GM18909 (cell line): ENCODE data around the gene EYA2.

ENCODE experiments used
- ATAC-seq: cut with Tn5 transposase; IDR thresholded peaks from one replicate; pipeline ENCODE4 v1.9.1; 2021; ENCODE audit warnings: mild to moderate bottlenecking; ENCODE audit not compliant: unreplicated experiment, poor library complexity

EYA2 gene

DNA sequence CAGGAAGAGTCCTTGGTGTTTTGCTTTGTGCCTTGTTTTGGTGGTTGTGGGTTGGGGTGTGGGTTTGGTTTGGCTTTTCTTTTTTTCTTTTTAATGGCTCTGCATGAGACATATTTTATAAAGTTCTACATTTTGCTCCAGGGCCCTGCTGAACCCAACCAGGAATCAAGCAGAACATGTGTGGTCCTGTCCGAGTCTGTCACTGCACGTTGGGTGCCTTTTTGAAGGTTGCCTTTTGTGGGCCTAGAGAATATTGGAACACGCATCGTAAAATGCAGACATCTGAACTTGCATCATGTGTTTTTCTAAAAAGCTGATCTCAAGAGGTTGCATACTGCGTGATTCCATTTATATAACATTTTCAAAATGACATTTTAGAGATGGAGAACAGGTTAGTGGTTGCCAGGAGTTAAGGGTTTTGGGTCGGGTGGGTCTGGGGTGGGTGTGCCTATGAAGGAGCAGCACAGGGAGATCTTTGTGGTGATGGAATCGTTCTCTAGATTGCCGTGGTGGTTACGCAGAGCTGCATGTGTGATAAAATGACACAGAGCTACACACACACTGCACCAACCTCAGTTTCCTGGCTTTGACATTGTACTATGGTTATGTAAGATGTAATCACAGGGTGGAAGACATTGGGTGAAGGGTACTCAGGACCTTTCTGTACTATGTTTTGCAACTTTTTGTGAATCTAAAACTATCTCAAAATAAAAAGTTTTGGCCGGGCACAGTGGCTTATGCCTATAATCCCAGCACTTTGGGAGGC is 80.2 kb downstream of the EYA2 start:
- no peak for ATAC-seq

DNA sequence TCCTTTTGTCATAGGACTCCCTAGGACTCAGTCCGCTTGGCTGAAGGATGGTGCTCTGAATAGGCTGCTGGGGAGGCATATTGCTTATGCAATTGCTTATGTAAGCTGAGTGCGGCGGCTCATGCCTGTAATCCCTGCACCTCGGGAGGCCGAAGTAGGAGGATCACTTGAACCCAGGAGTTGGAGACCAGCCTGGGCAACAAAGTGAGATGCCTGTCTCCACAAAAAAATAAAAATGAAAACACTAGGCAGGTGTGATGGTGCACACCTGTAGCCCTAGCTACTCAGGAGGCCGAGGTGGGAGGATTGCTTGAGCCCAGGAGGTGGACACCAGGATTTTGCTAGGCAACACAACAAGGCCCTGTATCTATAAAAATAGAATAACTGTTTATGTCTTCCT is 81.3 kb downstream of the EYA2 start:
- no peak for ATAC-seq

DNA sequence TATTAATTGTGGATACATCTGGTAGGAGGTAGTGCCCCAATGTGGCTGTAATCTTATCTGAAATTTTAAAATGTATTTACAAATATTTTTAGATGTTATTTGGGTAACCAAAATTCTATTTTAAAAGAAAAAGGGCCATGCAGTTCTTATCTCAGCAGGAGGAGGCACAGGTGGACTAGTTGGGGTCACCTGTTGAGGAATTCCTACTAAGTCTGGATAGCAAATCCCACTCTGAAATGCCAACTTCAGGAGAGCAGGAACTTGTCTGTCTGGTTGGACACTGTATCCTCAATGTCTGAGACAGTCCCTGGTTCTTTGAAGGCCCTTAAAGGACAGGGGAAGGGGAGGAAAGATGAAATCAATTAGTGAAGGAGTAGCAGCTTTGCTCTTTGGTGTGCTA is 82.6 kb downstream of the EYA2 start:
- ATAC-seq = no peak

DNA sequence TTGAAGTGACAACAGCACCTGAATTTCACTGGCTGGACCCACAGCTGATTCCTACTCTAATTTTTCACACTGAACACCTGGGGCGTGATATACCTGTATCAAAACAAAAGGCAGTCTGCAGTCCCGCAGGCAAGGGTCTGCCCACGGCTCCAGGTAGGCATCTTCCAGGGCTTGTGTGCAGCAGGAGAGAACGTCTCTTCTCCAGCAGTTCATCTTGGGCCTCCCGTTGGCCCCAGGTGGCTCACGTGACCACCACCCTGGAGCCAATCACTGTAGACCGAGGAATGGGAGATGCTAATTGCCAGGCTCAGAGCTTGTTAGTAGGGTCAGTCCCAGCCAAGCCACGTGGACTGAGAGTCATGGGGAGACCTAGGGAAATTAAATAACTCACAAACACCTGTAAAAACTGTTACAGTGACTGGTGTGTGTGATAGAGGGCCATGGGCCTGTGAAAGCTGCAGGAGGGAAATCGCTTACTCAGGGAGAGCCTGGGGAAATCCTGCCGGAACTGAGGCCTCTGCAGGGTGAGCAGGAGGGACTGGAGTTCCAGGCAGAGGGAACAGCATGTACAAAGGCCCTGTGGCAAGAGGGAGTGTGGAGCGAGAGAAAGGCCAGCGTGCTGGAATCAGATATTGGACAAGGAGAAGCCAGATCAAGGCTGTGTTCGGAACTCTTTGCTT is 83.4 kb downstream of the EYA2 start:
- no peak for ATAC-seq

DNA sequence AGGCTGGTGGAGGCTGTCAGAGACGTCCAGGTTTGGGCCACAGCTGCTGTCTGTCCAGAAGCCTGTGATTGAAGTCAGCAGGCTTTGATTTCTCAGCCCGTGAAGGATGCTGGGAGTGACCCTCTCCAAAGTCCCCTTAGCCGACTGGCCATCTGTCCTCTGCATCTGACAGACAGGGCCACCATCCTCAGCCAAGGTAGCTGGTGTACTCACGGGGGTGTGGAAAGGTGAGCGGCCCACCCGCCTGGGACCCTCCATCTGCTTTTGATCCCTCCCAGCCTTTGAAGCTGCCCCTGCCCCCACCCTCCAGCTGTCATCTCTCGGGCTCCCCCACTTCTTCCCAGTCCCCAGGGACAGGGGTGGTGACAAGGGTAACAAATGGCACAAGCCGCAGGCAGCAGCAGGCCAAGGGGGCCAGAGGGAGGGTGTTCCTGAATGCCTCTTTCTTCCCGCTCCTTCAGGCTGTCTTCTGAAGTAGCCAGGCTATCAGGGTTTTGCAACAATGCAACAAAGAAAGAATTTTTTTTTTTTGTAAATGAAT is 84.4 kb downstream of the EYA2 start:
- no peak for ATAC-seq

DNA sequence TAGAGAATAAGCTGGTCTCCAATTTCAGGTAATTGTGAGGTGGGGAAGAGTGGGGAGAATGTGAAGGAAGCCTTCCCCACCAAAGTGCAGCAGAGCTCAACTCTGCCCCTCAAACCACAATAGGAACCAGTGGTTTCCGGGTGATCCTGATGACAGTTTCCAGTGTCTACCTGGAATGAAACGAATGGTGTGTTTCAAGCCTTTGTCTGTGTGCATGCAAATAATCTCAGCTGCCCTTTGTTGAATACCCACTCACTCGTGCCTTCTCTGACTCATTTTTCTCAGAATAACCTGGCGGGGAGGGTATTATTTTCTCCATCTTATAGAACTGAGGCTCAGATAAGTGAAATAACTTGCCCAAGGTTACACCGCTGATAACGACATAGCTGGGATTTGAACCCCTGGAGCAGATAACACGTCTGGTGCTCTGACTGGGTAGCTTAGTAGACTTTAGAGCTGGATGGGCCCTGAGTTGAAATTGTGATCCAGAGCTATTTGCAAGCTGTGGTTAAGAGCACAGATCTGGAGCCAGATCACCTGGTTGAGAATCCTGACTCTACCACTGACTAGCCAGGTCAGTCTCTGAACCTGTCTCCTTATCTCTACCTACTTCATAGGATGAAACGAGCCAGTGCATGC is 85.1 kb downstream of the EYA2 start:
- no peak for ATAC-seq

DNA sequence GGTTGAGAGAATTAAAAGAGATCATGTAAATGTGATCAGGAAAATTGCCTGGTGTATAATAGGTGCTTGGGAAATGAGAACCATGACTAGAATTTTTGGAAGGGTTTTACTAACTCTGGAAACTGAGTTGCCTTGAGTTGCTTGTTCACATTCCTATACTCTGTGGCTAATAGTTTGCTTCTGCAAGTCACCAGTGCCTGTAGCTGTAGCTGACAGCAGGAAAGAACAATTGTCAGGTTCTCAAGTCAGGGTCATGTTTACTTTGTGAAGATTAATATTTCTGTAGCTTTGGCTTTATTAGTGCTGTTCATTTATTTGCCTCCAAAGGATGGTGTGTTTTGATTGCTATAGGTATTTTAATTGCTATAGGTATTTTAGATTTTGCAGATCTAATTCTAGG is 86.5 kb downstream of the EYA2 start:
- no peak for ATAC-seq

DNA sequence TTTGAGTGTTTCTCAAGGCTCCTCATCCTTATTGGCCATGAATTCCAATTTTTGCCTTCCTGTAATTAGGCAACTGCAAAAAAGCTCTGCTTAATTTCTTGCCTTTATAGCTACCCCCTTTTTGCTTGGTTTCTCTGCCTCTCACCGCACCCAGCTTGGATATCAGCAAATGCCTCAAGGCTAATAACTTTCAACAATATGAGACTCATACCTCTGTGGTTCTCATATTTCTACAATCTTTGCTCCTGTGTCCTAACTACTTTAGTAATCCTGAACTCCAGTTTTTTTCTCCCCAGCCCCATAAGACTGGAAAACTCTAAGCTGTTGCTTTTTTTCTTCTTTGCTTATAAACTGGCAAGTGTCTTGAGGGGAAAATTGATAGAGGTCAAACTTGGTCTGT is 88.8 kb downstream of the EYA2 start:
- no peak for ATAC-seq

DNA sequence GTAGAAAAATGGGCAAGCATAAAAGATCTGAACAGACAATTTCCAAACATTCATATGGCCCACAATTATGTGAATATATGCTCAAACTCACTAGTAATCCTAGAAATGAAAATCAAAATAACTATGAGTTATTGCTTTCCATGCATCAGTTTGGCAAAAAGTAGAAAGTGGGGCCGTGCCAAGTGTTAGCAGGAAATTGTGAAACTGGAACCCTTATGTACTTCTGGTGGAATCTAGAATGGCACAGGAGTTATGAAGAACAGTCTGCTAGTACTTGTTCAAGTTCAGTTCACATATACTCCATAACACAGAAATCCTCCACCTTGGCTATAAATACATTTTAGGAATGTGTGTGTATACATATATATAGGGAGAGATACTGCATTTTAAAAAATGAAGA is 89.8 kb downstream of the EYA2 start:
- ATAC-seq = no peak

DNA sequence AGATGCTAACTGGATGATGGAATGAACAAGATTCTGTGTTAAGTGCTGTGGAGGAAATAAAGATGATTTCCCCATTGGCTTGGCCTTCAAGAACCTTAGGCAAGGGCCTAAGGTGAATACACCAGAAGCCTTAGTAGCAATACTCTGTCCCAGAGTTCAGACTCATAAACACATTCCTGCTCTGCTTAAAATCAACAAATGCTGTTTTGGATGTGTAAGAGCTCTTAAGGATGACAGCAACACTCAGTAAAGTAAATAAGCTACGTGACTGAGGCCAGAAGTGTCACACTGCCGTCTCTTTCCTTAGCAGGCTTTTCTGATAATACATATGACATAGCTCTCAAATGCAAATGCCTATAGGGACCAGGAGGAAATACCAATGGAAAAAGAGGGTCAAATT is 90.6 kb downstream of the EYA2 start:
- ATAC-seq = no peak

DNA sequence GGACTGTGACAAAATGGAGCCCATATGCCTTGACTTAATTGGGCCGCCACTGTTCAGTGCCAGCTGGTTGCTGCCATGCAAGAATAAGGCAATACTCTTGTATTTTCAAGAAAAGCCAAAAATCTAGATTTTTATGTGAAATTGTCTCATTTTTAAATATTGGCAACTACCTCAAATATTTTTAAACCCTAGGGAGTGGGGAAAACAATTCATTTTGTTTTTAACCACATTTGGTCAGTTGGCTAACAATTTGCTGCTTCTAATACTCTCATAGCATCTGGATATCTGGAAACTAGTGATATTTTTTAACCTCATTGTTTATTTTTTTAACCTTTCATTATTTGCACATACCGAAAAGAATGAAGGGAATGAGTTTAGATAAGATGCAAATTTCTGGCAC is 91.0 kb downstream of the EYA2 start:
- ATAC-seq = no peak

DNA sequence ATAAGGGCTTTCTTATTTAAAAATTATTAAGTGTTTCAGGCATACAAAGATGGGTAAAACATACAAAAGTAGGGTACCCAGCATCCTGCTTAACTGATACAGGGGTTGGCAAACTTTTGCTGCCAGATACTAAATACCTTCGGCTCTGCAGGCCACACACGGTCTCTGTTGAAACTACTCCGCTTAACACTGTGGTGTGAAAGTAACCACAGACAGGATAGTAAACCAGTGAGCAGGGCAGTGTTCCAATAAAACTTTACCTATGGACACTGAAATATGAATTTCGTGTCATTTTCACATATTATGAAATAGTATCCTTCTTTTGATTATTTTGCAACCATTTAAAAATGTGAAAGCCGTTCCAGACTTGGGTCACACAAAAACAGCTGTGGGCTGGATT is 92.4 kb downstream of the EYA2 start:
- ATAC-seq = no peak

DNA sequence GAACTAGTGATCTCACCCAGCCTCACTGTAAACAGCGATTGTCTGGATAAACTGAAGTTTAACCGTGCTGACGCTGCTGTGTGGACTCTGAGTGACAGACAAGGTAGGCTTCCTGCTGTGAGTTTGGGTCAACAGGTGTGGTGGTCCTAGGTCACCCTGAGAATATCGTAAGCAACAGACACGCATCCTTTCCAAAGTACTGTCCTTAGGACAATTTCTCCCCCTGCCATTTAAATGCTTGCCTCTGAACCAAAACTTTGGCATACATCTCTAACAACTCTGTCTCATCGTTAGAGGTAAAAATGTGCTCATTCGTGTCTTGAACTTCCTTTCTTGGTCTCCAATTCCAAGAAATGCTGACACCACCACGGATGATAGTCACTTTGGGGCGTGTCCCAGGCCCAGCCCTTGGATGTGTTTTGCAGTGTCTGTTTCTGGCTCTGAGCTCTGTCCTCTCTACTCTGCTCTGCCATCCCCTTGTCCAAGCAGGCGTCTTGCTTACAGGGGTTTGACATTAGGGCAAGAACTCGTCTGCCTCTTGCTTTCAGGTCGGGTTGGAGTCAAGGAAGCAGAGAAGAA is 95.5 kb downstream of the EYA2 start:
- no peak for ATAC-seq

DNA sequence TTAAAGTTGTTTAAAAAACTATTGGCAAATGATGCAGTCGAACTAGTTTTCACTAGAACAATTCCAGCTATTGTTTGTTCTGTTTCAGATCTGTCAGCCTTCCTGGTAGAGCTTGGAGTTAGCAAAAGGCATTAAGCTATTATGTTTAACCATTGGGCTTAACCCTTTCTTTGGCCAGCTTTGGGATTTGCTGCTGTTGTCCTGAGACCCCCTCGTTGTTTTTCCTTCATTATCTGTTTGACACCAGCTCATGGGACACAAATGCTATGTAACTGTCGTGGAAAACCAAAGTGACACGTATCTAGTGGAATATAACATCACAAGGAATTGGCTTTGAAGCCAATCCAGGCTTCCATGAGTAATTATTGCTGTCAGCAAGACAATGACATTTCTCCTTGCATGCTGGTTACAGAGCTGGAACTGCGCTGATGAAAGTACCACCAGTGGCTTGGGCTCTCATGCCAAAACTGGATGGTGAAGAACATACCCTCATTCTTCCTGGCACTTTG is 96.0 kb downstream of the EYA2 start:
- ATAC-seq = no peak

DNA sequence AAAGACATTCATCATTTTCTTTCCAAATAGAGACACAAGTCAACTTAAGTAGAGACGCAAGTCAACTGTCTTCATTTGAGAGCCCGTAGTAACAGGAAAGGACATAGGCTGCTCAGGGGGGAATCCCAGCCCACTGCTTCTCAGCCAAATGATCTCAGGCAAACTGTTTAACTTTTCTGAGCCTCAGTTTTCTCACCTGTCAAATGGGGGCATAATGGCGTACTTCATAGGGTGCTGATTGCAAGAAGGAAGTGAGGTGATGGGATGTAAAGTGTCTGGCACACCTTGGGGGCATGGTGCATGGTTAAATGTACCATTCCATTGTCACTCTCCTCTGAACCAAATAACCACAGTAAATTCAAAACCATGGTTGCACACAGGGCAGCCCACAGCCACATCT is 96.5 kb downstream of the EYA2 start:
- ATAC-seq = no peak

DNA sequence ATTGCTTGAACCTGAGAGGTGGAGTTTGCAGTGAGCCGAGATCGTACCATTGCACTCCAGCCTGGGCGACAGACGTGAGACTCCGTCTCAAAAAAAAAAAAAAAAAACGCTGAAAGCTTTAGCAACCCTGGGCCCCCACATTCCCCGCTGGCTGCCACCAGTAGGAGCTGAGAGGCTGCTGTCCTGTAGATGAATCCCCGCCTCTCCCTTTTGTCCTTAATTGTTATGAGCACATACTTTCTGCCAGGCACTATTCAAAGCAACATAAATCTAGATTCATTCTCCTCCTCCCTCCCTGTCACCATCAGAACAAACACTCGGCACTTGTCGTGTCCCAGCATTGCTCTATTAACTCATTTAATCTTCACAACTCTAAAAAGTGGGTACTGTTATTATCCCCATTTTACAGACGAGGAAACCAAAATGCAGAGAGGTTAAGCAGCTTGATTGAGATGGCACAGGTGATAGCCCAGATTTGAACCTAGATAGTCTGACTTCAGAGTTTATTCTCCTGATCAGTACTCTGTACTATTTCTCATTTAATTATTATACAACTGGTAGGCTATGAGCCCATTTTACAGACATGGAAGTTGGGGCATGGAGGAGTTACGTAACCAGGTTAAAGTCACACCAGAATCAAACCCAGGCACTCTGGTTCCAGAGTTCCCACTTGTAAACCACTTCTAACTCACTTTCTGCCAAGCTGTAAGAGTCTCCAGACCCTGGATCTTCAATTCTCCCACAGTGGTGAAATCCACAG is 97.4 kb downstream of the EYA2 start:
- no peak for ATAC-seq

DNA sequence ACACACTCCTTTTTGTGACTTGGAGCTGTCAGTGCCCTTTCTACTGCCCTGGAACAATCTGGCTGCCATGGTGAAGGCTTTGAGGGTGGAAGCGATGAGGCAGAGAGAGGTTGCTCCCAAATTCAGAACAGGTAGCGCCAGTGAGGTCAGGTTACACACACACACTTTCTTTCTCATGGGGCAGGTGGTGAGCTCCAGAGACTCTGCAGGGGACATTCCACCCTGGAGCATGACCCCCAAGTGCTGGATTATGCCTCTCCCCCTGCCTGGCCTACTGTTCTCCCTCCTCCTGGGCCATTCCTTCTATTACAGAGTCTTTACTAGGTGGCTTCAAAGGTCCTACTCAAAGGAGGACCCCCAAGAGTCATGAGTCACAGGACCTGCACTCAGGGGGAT is 98.0 kb downstream of the EYA2 start:
- ATAC-seq = no peak

DNA sequence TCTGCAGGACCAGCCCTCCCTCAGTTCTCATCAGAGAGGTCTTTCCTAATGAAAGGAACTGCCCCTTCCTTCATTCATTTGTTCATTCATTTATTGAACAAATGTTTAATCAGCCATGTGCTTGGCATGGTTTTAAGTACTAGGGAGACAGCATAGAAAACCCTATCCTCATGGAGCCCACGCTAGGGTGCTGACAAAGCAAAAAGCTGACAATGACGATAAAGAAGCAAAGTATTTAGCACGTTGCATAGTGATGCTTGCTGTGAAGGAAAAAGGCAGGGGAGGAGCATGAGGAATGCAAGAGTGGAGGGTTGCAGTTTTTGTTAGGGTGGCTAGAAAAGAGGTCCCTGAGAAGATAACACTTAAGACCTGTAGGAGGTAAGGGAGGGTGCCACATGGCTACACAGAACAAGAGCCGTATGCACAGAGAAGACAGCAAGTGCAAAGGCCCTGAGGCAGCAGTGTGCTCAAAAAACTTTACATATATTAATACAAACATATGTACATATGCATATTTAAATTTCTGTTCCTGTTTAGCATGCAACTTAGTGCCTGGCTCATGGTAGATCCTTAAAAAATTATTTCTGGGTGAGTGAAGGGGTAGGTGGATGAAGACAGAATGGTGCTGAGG is 98.9 kb downstream of the EYA2 start:
- ATAC-seq = no peak

DNA sequence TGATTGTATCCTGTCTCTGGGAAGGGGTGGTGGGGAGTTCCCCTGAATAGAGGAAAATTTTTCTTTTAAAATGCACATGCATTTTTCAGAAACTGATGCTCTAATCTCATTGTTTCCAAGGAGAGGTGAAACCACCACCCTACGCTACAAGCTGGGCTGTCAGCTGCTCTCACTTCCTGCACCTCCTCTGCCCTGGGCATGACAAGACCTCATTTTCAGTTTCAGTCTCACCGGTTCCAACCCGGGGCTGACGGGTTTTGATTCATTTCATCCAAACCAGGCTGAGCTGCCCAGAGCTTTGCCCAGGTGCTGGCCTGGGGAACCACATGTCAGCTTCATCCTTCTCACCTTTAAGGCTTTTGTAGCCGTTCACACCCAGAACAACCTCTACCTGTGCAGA is 99.7 kb downstream of the EYA2 start:
- peak; percentile 89 for ATAC-seq
